ENCODE data around the gene RHPN2. TPM values are rescaled to one million over a fixed set of nuclear protein-coding genes. Genes with fewer than 3 reads are reported as not detected.
"Not testable (repeated sequence)": the region's sequence is repeated elsewhere in the genome, so short reads cannot be mapped to it uniquely, and the experiment has no call there.

Gene RHPN2
- total RNA-seq, 4 donors from 2014 or later: 7.8 to 39.7 (median 18.5) TPM

- Histone ChIP-seq H3K27ac (no peak overlapping the region), H3K4me3 (no peak overlapping the region), H3K9me3 (no peaks in the 10 kb centered on the region), H3K27me3 (no peaks in the 10 kb centered on the region), H3K4me1 (peaks cover 3% of the 10 kb centered on the region), H3K36me3 (no peaks in the 10 kb centered on the region)
- DNase-seq (ENCODE audit: low spot score in 2 of 2): no peak
- WGBS: 97% methylated on average over 4 of the region's 4 CpGs
- no peak for TF ChIP-seq POLR2AphosphoS5 (IDR thresholded peaks at IDR 0.05)
Observed at GRCh38 chr19:33000910-33001309, 63.8 kb downstream of the RHPN2 start.

- Histone ChIP-seq H3K4me3 (no peak overlapping the region), H3K9me3 (no peaks in the 10 kb centered on the region), H3K4me1 (no peaks in the 10 kb centered on the region), H3K27me3 (no peaks in the 10 kb centered on the region), H3K27ac (no peak overlapping the region), H3K36me3 (no peaks in the 10 kb centered on the region)
- DNase-seq (ENCODE audit: low spot score in 2 of 2): no peak
- WGBS: 87% methylated on average over 8 of the region's 8 CpGs
- no peak for TF ChIP-seq POLR2AphosphoS5 (IDR thresholded peaks at IDR 0.05)
- TF ChIP-seq CTCF (IDR thresholded peaks at IDR 0.05): no peak
Observed at GRCh38 chr19:33000510-33000909, 64.2 kb downstream of the RHPN2 start.

GRCh38 chr19:32998722-32999121, 66.0 kb downstream of the RHPN2 start:
- H3K27me3 ChIP-seq: no peaks in the 10 kb centered on the region
- no peak overlapping the region for H3K27ac ChIP-seq
- no peak for DNase-seq (ENCODE audit: low spot score in 2 of 2)
- no peaks in the 10 kb centered on the region for H3K9me3 ChIP-seq
- no peak overlapping the region for H3K4me3 ChIP-seq
- H3K4me1 ChIP-seq: no peaks in the 10 kb centered on the region
- H3K36me3 ChIP-seq: no peaks in the 10 kb centered on the region
- TF ChIP-seq EP300 (IDR thresholded peaks at IDR 0.05) (no peak), CTCF (IDR thresholded peaks at IDR 0.05) (no peak), POLR2AphosphoS5 (IDR thresholded peaks at IDR 0.05) (no peak), POLR2A (IDR thresholded peaks at IDR 0.05) (no peak)
- WGBS: 63% methylated on average over 3 of the region's 3 CpGs

GRCh38 chr19:32997716-32998355, 66.9 kb downstream of the RHPN2 start:
- TF ChIP-seq CTCF (IDR thresholded peaks at IDR 0.05) (no peak), POLR2AphosphoS5 (IDR thresholded peaks at IDR 0.05) (no peak), EP300 (IDR thresholded peaks at IDR 0.05) (no peak), POLR2A (IDR thresholded peaks at IDR 0.05) (no peak)
- Histone ChIP-seq H3K27ac (no peak overlapping the region), H3K9me3 (no peaks in the 10 kb centered on the region), H3K36me3 (no peaks in the 10 kb centered on the region), H3K4me1 (no peaks in the 10 kb centered on the region), H3K27me3 (no peaks in the 10 kb centered on the region), H3K4me3 (no peak overlapping the region)
- no peak for DNase-seq (ENCODE audit: low spot score in 2 of 2)
- WGBS: 87% methylated on average over 14 of the region's 14 CpGs

- not testable (repeated sequence) for H3K4me1 ChIP-seq; H3K27me3 ChIP-seq; H3K4me3 ChIP-seq; H3K27ac ChIP-seq; DNase-seq (ENCODE audit: low spot score in 2 of 2); H3K36me3 ChIP-seq; H3K9me3 ChIP-seq
- WGBS: 76% methylated on average over 7 of the region's 7 CpGs
Observed at GRCh38 chr19:32997061-32997464, 67.6 kb downstream of the RHPN2 start.

GRCh38 chr19:32995966-32996365, 68.7 kb downstream of the RHPN2 start:
- not testable (repeated sequence) for H3K4me3 ChIP-seq; H3K27ac ChIP-seq; H3K27me3 ChIP-seq; DNase-seq (ENCODE audit: low spot score in 2 of 2); H3K4me1 ChIP-seq; H3K36me3 ChIP-seq; H3K9me3 ChIP-seq
- WGBS: 85% methylated on average over 4 of the region's 17 CpGs

- Histone ChIP-seq H3K4me1 (no peaks in the 10 kb centered on the region), H3K27ac (no peak overlapping the region), H3K27me3 (no peaks in the 10 kb centered on the region), H3K9me3 (no peaks in the 10 kb centered on the region), H3K36me3 (no peaks in the 10 kb centered on the region), H3K4me3 (no peak overlapping the region)
- 79% methylated on average over 5 of the region's 5 CpGs for WGBS
- TF ChIP-seq EP300 (IDR thresholded peaks at IDR 0.05) (no peak), POLR2A (IDR thresholded peaks at IDR 0.05) (no peak), CTCF (IDR thresholded peaks at IDR 0.05) (no peak), POLR2AphosphoS5 (IDR thresholded peaks at IDR 0.05) (no peak)
- DNase-seq (ENCODE audit: low spot score in 2 of 2): no peak
Observed at GRCh38 chr19:32988724-32989123, 76.0 kb downstream of the RHPN2 start.

GRCh38 chr19:32988254-32988653, 76.4 kb downstream of the RHPN2 start:
- H3K9me3 ChIP-seq; H3K27ac ChIP-seq; H3K4me1 ChIP-seq; H3K36me3 ChIP-seq; H3K27me3 ChIP-seq; H3K4me3 ChIP-seq; DNase-seq (ENCODE audit: low spot score in 2 of 2): not testable (repeated sequence)
- 95% methylated on average over 5 of the region's 5 CpGs for WGBS

GRCh38 chr19:32982488-32982887, 82.2 kb downstream of the RHPN2 start:
- WGBS: 90% methylated on average over 6 of the region's 6 CpGs
- not testable (repeated sequence) for H3K27ac ChIP-seq; H3K9me3 ChIP-seq; H3K36me3 ChIP-seq; H3K4me3 ChIP-seq; H3K27me3 ChIP-seq; DNase-seq (ENCODE audit: low spot score in 2 of 2); H3K4me1 ChIP-seq

- 83% methylated on average over 7 of the region's 7 CpGs for WGBS
- not testable (repeated sequence) for H3K4me3 ChIP-seq; DNase-seq (ENCODE audit: low spot score in 2 of 2); H3K9me3 ChIP-seq; H3K36me3 ChIP-seq; H3K27ac ChIP-seq; H3K4me1 ChIP-seq; H3K27me3 ChIP-seq
Observed at GRCh38 chr19:32979807-32980206, 84.9 kb downstream of the RHPN2 start.
